Transverse colon (tissue), 4 donors: Measurements from ENCODE around the gene UEVLD. TPM values are rescaled to one million over a fixed set of nuclear protein-coding genes. Genes with fewer than 3 reads are reported as not detected.
A peak's percentile ranks its signal among the peaks of the same experiment; 100 is the strongest.

Source experiments
- DNase-seq: peaks from one replicate; pipeline ENCODE4 v3.0.0-alpha.2; 2019
- H3K27ac ChIP-seq, 4 donors: fragments of 200-600 bp; sonication (generic); 2 replicates each; pipeline ENCODE4 v1.5.1; 2016 to 2018; ENCODE audit warnings: inconsistent platforms in 4 of 4
- H3K27me3 ChIP-seq: fragments of 200-600 bp; sonication (generic); 2 replicates; pipeline ENCODE4 v1.5.1; 2017; ENCODE audit warnings: inconsistent platforms
- H3K36me3 ChIP-seq, 4 donors: fragments of 200-600 bp; sonication (generic); 2 replicates each; pipeline ENCODE4 v1.5.1; 2017 to 2019; ENCODE audit warnings: inconsistent platforms in 4 of 4
- H3K4me1 ChIP-seq, 4 donors: fragments of 200-600 bp; sonication (generic); 2 replicates each; pipeline ENCODE4 v1.5.1; 2017 to 2020; ENCODE audit warnings: inconsistent platforms in 4 of 4
- H3K4me3 ChIP-seq, 4 donors: fragments of 200-600 bp; sonication (generic); 1 replicate in 1 of 4; 2 replicates in 3 of 4; pipeline versions ENCODE4 v1.5.1 to v1.6.1; 2017 to 2019; ENCODE audit warnings: inconsistent platforms in 4 of 4
- H3K9me3 ChIP-seq, 2 donors: fragments of 200-600 bp; sonication (generic); 2 replicates each; pipeline ENCODE4 v1.5.1; 2017 to 2019; ENCODE audit warnings: inconsistent platforms in 2 of 2
- EP300 ChIP-seq: sonication (generic); formaldehyde crosslinking; IDR thresholded peaks from one replicate; pipeline ENCODE4 v1.6.1; 2017; ENCODE audit warnings: antibody characterized with exemption, low read depth
- POLR2A ChIP-seq: fragments of 450-650 bp; IDR thresholded peaks from one replicate; pipeline ENCODE4 v1.6.1; 2016; ENCODE audit warnings: antibody characterized with exemption, mild to moderate bottlenecking, moderate library complexity
- POLR2AphosphoS5 ChIP-seq, 3 donors: sonication (generic); formaldehyde crosslinking; IDR thresholded peaks; one replicate each; pipeline ENCODE4 v1.6.1; 2016; ENCODE audit warnings: antibody characterized with exemption in 3 of 3
- WGBS, 2 donors: methylation state at CpG; one replicate each; pipeline ENCODE4 v1.1.5; 2018; ENCODE audit warnings: low coverage in 1 of 2; 5-methylcytosine and 5-hydroxymethylcytosine counted together
- in situ Hi-C, 4 donors: fragments of 200-750 bp; cut with MboI; loops; one replicate each; pipeline versions ENCODE4 v1.15.0 to v1.15.1; 2017; ENCODE audit warnings: low sequenced_read_pairs in 3 of 4, low pct_ligation_motif_present in 1 of 4, low pct_unique_long_range_greater_than_20kb in 1 of 4
- intact Hi-C: fragments of 100-400 bp; cut with DNase I; formaldehyde crosslinking; loops from one replicate; pipeline ENCODE4 v1.15.1; 2023; ENCODE audit warnings: low total_unique reads
- total RNA-seq, 4 donors: library from RNA; depleted of rRNA; stranded (reverse); fragments of >200 nt; gene quantifications; one replicate each; pipeline ENCODE4 v1.1.0, GENCODE V29; 2016
- TF ChIP-seq, protein P1 (sequence below), 5 experiments: fragments of 200-600 bp in 3 of 5; fragments of 450-650 bp in 2 of 5; sonication (generic) in 3 of 5; IDR thresholded peaks; 1 replicate in 2 of 5; 2 replicates in 3 of 5; pipeline ENCODE4 v1.5.1; 2016 to 2017; ENCODE audit warnings: antibody characterized with exemption in 5 of 5, inconsistent platforms in 3 of 5, mild to moderate bottlenecking in 2 of 5, moderate library complexity in 1 of 5

The UEVLD gene
- total RNA-seq, 4 donors from 2014 or later = 11.2 to 40.3 (median 25.3) TPM

DNA sequence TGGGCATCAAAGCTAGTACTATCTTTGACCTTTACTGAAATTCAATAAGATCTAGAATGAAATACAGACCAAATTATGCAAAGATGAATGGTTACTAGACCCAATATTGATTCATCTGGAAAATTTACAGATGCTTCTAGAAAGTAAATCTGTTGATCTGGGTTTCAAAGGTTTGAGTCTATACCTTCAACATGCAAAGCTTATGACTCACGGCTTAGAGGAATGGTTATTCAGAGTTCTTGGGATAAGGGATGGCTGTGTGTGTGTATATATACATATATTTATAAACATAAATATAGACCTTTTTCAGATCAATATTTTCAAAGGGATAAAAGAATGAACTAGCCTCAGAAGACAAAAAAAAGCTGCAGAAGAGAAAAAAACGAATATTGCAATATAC, 44.3 kb upstream of the UEVLD start:
- no peaks in the 10 kb centered on the region for H3K36me3 ChIP-seq
- DNase-seq = no peak
- H3K27me3 ChIP-seq = no peaks in the 10 kb centered on the region
- H3K4me1 ChIP-seq = peaks cover 7 to 30% (median 15%) of the 10 kb centered on the region in 4 donors
- intact Hi-C loops = no loop called here
- H3K9me3 ChIP-seq = no peaks in the 10 kb centered on the region
- H3K4me3 ChIP-seq = peak overlapping the region in 2 of 4 donors; percentile 80 to 99
- H3K27ac ChIP-seq = peak overlapping the region in 1 of 4 donors; percentile 91
- WGBS, 2 donors = 26 to 34% methylated on average over 2 of the region's 2 CpGs
- in situ Hi-C loops = loop anchor here in 2 of 4 donors (10.0 to 25.0 kb wide), 3 partner anchors 72 to 308 kb away; partner anchors contain the start of genes GTF2H1 (in 1 of the 2), HPS5 (in 1 of the 2) and TSG101 (in 1 of the 2)
- TF ChIP-seq, protein P1, sequence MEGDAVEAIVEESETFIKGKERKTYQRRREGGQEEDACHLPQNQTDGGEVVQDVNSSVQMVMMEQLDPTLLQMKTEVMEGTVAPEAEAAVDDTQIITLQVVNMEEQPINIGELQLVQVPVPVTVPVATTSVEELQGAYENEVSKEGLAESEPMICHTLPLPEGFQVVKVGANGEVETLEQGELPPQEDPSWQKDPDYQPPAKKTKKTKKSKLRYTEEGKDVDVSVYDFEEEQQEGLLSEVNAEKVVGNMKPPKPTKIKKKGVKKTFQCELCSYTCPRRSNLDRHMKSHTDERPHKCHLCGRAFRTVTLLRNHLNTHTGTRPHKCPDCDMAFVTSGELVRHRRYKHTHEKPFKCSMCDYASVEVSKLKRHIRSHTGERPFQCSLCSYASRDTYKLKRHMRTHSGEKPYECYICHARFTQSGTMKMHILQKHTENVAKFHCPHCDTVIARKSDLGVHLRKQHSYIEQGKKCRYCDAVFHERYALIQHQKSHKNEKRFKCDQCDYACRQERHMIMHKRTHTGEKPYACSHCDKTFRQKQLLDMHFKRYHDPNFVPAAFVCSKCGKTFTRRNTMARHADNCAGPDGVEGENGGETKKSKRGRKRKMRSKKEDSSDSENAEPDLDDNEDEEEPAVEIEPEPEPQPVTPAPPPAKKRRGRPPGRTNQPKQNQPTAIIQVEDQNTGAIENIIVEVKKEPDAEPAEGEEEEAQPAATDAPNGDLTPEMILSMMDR (IDR thresholded peaks at IDR 0.05) = no peak
- no peak for TF ChIP-seq EP300

DNA sequence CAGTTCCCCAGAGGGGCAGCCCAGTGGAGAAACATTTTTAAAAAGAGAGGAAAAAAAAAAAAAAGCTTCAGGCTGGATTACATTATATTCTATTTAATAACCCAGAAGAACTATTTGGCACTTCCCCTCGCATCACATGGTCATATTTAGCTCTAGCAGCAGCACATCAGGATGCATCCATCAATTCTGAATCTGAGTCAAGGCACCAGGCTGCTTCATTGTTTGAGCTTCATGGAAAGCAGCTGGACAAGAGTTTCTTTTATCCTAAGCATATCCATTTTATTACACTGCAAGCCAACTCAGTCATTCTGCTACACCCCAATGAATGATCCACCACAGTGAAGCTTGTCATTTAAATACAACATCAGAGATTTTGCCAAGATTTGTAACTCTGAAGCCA, 35.6 kb upstream of the UEVLD start:
- 80 to 86% methylated on average over 1 of the region's 1 CpG for WGBS, 2 donors
- DNase-seq = no peak
- in situ Hi-C loops (loop anchor here in 1 of 4 donors (5.0 kb wide), 1 partner anchor 88 kb away; no protein-coding TSS in a partner anchor), intact Hi-C loops (no loop called here)
- no peaks in the 10 kb centered on the region for H3K27me3 ChIP-seq
- H3K4me1 ChIP-seq = peaks cover 0 to 7% (median 3%) of the 10 kb centered on the region in 4 donors
- H3K4me3 ChIP-seq = no peak overlapping the region
- no peak overlapping the region for H3K27ac ChIP-seq
- no peak for TF ChIP-seq EP300
- TF ChIP-seq POLR2A = no peak
- TF ChIP-seq, protein P1 (IDR thresholded peaks at IDR 0.05) = no peak
- no peak for TF ChIP-seq POLR2AphosphoS5 (IDR thresholded peaks at IDR 0.05)
- H3K36me3 ChIP-seq = no peaks in the 10 kb centered on the region
- H3K9me3 ChIP-seq = no peaks in the 10 kb centered on the region

DNA sequence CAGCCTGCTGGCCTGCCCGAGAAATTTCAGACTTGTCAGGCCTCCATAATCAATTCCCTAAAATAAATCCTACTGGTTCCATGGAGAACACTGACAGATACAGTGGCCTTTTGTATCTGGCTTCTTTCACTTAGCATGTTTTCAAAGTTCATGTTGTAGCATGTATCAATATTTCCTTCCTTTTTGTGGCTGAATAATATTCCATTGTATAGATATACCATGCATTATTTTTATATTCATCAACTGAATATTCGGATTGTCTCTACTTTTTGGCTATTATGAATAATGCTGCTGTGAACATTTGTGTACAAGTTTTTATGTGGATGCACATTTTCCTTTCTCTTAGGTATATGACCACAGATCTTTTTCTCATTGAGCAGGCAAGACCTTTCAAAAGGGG, 35.2 kb upstream of the UEVLD start:
- Histone ChIP-seq H3K27me3 (no peaks in the 10 kb centered on the region), H3K4me1 (peaks cover 0 to 11% (median 7%) of the 10 kb centered on the region in 4 donors), H3K4me3 (no peak overlapping the region), H3K9me3 (no peaks in the 10 kb centered on the region), H3K27ac (no peak overlapping the region), H3K36me3 (no peaks in the 10 kb centered on the region)
- intact Hi-C loops = no loop called here
- 93 to 100% methylated on average over 1 to 2 of the region's 2 CpGs for WGBS, 2 donors
- TF ChIP-seq, protein P1 (IDR thresholded peaks at IDR 0.05) = no peak
- no peak for TF ChIP-seq POLR2AphosphoS5 (IDR thresholded peaks at IDR 0.05)
- no peak for TF ChIP-seq POLR2A
- no peak for TF ChIP-seq EP300
- DNase-seq = no peak
- in situ Hi-C loops = loop anchor here in 1 of 4 donors (5.0 kb wide), 1 partner anchor 89 kb away; no protein-coding TSS in a partner anchor

DNA sequence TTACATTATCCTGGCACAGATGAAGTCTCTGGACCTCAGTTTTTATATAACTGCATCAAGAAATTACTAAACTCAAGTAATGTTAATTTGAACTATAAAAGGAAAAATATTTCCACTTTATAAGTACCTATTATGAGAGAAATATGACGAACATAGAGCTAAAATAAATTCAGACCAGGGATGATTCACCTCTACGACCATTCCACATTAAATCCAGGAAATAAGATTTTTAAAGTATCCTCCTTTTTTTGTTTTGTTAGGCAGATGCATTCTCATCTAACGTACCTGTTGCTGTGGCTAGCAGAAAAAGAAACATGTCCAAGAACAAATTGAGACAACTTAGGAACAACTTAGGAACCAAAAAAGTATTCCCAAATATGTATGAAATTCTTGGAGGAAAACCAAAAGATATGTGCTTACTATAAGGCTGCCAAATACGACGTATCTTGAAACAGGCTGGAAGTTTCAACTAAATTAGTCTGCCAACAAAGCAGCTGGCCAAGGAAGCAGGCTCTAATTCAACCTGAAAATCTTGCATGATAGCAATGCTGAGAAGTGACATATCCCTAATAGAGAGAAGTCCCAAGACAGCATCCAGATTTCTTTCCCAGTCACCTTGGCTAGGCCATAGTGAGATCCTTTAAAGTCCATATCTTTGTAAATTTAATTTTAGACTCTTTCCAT, 29.9 kb upstream of the UEVLD start:
- in situ Hi-C loops = no loop called here
- Histone ChIP-seq H3K4me1 (peaks cover 7 to 21% (median 12%) of the 10 kb centered on the region in 4 donors), H3K27ac (peak overlapping the region; percentile 36 to 53 (median 46)), H3K9me3 (no peaks in the 10 kb centered on the region), H3K27me3 (no peaks in the 10 kb centered on the region), H3K36me3 (peaks cover 0 to 23% (median 6%) of the 10 kb centered on the region in 4 donors), H3K4me3 (no peak overlapping the region)
- no peak for DNase-seq
- intact Hi-C loops = no loop called here
- WGBS, 2 donors = 31 to 45% methylated on average over 5 of the region's 5 CpGs
- TF ChIP-seq POLR2AphosphoS5 (IDR thresholded peaks at IDR 0.05) = no peak
- TF ChIP-seq POLR2A = no peak
- no peak for TF ChIP-seq EP300
- TF ChIP-seq, protein P1 (IDR thresholded peaks at IDR 0.05) = no peak
